ENCODE measurements around the gene TTLL8. TPM values are rescaled to one million over a fixed set of nuclear protein-coding genes. Genes with fewer than 3 reads are reported as not detected.
A peak's percentile ranks its signal among the peaks of the same experiment; 100 is the strongest.

TTLL8 gene
- total RNA-seq, 3 donors from 2014 or later (not counting 1 experiment from before 2014, with no cell fraction given), result not detected

DNA sequence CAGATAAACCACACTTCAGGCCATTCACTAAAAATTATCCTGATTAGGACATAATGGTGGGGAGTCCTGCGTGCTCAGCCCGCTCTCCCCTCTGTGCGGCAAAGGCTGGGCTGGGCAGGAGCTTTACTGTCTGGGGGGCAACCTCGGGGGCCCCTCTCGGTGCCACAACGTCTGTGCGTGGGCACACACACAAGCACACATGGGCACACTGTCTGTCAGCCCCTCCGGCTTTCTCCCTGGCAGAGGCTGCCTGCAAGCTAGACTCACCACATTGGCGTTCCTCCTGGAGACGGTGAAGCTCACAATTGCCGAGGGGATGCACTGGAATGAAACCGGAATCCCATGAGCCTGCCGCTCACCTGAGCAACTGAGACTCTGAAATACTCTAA lies 22.0 kb upstream of the TTLL8 start:
- Mint-ChIP-seq H3K9me3 (no peaks in the 10 kb centered on the region), H3K36me3 (peaks cover 7% of the 10 kb centered on the region), H3K4me3 (no peak overlapping the region), H3K4me1 (peaks cover 18 to 41% of the 10 kb centered on the region in 2 donors), H3K27me3 (ENCODE audit: low read depth in 2 of 2) (no peaks in the 10 kb centered on the region), H3K27ac (no peak overlapping the region)
- WGBS (ENCODE audit: insufficient coverage), result 94% methylated on average over 13 of the region's 13 CpGs
- intact Hi-C loops (cut with micrococcal nuclease), result no loop called here
- ATAC-seq (no peak), DNase-seq (no peak)
- no peaks in the 10 kb centered on the region for H3K27me3 ChIP-seq (ENCODE audit: control insufficient read depth, insufficient read depth, low read length)
- H3K4me1 ChIP-seq (ENCODE audit: control insufficient read depth, insufficient read depth, low read length), result peaks cover 20% of the 10 kb centered on the region
- no peak for TF ChIP-seq CTCF (IDR thresholded peaks at IDR 0.05)
- H3K9me3 ChIP-seq (ENCODE audit: control insufficient read depth, insufficient read depth, low read length), result no peaks in the 10 kb centered on the region
- H3K4me3 ChIP-seq (ENCODE audit: low read length), result no peak overlapping the region
- H3K27ac ChIP-seq (ENCODE audit: low read length), result no peak overlapping the region
- peaks cover 22% of the 10 kb centered on the region for H3K36me3 ChIP-seq (ENCODE audit: control insufficient read depth, insufficient read depth, low read length)

DNA sequence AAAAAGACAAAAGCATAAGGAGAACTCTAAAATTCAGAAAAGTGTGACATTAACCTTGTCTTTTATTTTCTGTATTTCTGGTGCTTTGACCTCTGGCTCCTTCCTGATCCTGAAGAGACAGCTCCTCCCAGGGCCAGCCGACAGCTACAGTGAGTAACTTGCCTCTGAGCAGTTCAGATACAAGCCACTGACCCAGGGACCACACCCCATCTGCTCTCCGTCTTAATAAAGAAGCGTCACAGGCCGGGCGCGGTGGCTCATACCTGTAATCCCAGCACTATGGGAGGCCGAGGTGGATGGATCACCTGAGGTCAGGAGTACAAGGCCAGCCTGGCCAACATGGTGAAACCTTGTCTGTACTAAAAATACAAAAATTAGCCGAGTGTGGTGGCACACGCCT lies 20.7 kb upstream of the TTLL8 start:
- no peaks in the 10 kb centered on the region for H3K27me3 ChIP-seq (ENCODE audit: control insufficient read depth, insufficient read depth, low read length)
- H3K9me3 ChIP-seq (ENCODE audit: control insufficient read depth, insufficient read depth, low read length), result no peaks in the 10 kb centered on the region
- DNase-seq, result no peak
- H3K36me3 Mint-ChIP-seq, result peaks cover 7% of the 10 kb centered on the region
- 86% methylated on average over 9 of the region's 9 CpGs for WGBS (ENCODE audit: insufficient coverage)
- H3K4me1 ChIP-seq (ENCODE audit: control insufficient read depth, insufficient read depth, low read length), result peaks cover 10% of the 10 kb centered on the region
- peaks cover 18 to 35% of the 10 kb centered on the region in 2 donors for H3K4me1 Mint-ChIP-seq
- intact Hi-C loops (cut with micrococcal nuclease), result no loop called here
- no peak overlapping the region for H3K27ac Mint-ChIP-seq
- no peaks in the 10 kb centered on the region for H3K27me3 Mint-ChIP-seq (ENCODE audit: low read depth in 2 of 2)
- H3K36me3 ChIP-seq (ENCODE audit: control insufficient read depth, insufficient read depth, low read length), result peaks cover 27% of the 10 kb centered on the region
- no peak overlapping the region for H3K4me3 Mint-ChIP-seq
- TF ChIP-seq CTCF (IDR thresholded peaks at IDR 0.05), result no peak
- no peaks in the 10 kb centered on the region for H3K9me3 Mint-ChIP-seq
- no peak overlapping the region for H3K4me3 ChIP-seq (ENCODE audit: low read length)
- no peak for ATAC-seq
- no peak overlapping the region for H3K27ac ChIP-seq (ENCODE audit: low read length)

DNA sequence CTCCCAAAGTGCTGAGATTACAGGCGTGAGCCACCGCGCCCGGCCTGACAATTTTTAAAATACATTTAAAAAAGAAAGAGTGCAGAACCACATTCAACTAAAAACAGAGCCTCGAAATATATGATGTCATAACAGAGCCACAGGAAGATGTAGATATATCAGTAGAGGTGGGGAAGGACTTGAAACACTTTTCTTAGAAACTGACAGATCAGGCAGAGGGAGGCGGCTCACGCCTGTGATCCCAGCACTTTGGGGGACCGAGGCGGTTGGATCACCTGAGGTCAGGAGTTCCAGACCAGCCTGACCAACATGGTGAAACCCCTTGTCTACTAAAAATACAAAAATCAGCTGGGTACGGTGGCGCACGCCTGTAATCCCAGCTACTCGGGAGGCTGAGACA lies 20.1 kb upstream of the TTLL8 start:
- no peaks in the 10 kb centered on the region for H3K9me3 Mint-ChIP-seq
- H3K4me3 Mint-ChIP-seq, result no peak overlapping the region
- no peaks in the 10 kb centered on the region for H3K9me3 ChIP-seq (ENCODE audit: control insufficient read depth, insufficient read depth, low read length)
- peak overlapping the region in 1 of 2 donors; percentile 29 for H3K27ac Mint-ChIP-seq
- peaks cover 5% of the 10 kb centered on the region for H3K4me1 ChIP-seq (ENCODE audit: control insufficient read depth, insufficient read depth, low read length)
- no peaks in the 10 kb centered on the region for H3K27me3 Mint-ChIP-seq (ENCODE audit: low read depth in 2 of 2)
- intact Hi-C loops (cut with micrococcal nuclease), result no loop called here
- WGBS (ENCODE audit: insufficient coverage), result 98% methylated on average over 12 of the region's 13 CpGs
- H3K4me1 Mint-ChIP-seq, result peaks cover 14 to 30% of the 10 kb centered on the region in 2 donors
- H3K27ac ChIP-seq (ENCODE audit: low read length), result no peak overlapping the region
- no peak for TF ChIP-seq CTCF (IDR thresholded peaks at IDR 0.05)
- no peak for ATAC-seq
- DNase-seq, result no peak
- no peaks in the 10 kb centered on the region for H3K27me3 ChIP-seq (ENCODE audit: control insufficient read depth, insufficient read depth, low read length)
- H3K4me3 ChIP-seq (ENCODE audit: low read length), result no peak overlapping the region
- peaks cover 25% of the 10 kb centered on the region for H3K36me3 ChIP-seq (ENCODE audit: control insufficient read depth, insufficient read depth, low read length)
- peaks cover 7% of the 10 kb centered on the region for H3K36me3 Mint-ChIP-seq
